Nephron (organoid): Measurements from ENCODE around the gene SELENOO.

Experiments used
- H3K27ac Mint-ChIP-seq, 3 experiments: 2 replicates each; pipeline ENCODE4 v1.8.0; 2020; ENCODE audit warnings: mixed read lengths in 3 of 3, mild to moderate bottlenecking in 2 of 3, moderate library complexity in 1 of 3
- H3K27me3 Mint-ChIP-seq: 2 replicates; pipeline ENCODE4 v1.8.0; 2021; ENCODE audit warnings: low read depth, mild to moderate bottlenecking, moderate library complexity, mixed read lengths
- H3K36me3 Mint-ChIP-seq: 2 replicates; pipeline ENCODE4 v1.8.0; 2020; ENCODE audit warnings: low read depth, mixed read lengths
- H3K4me1 Mint-ChIP-seq: 2 replicates; pipeline ENCODE4 v1.8.0; 2020; ENCODE audit warnings: mixed read lengths
- H3K4me3 Mint-ChIP-seq, 3 experiments: 2 replicates each; pipeline ENCODE4 v1.8.0; 2020; ENCODE audit warnings: mild to moderate bottlenecking in 3 of 3, mixed read lengths in 3 of 3, moderate library complexity in 2 of 3
- H3K9me3 Mint-ChIP-seq: 2 replicates; pipeline ENCODE4 v1.8.0; 2020; ENCODE audit warnings: mixed read lengths
- TF ChIP-seq, protein P1 (sequence below), 3 experiments: fragments of 200-600 bp; sonication (generic); IDR thresholded peaks; one replicate each; pipeline ENCODE4 v1.5.0; 2021; ENCODE audit warnings: antibody characterized with exemption in 3 of 3; ENCODE audit not compliant: unreplicated experiment in 3 of 3

The SELENOO gene

DNA sequence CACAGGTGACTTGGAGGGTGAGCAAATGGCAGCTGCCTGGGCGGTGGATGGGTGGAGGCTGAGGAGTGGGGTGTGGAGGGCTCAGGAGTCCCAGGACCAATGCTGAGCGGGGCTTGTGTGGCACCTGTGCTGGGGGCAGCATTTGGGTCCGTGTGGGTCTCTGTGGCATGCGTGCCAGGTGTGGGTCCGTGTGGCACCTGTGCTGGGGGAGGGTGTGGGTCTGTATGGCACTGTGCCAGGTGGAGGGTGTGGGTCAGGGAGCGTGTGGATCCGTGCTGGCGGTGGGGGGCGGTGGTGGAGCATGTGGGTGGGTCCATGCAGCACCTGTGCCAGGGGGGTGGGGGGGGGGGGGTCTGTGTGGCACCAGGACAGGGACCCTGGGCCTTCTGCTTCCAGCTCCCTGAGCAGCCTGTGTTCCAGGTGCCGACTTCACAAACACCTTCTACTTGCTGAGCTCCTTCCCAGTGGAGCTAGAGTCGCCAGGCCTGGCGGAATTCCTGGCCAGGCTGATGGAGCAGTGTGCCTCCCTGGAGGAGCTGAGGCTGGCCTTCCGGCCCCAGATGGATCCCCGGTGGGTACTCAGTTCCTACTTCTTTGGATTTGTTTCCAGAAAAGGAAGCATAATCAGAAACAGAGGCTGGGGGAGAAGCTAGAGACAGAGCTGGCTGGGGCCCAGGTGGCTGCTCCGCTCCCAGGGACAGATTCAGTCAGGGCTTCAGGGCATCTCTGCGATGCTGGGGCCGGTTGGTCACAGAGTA lies 14.7 kb downstream of the SELENOO start:
- Mint-ChIP-seq H3K27me3 (no peaks in the 10 kb centered on the region), H3K9me3 (no peaks in the 10 kb centered on the region), H3K4me1 (peaks cover 5% of the 10 kb centered on the region), H3K4me3 (no peak overlapping the region), H3K27ac (no peak overlapping the region), H3K36me3 (peaks cover 34% of the 10 kb centered on the region)
- TF ChIP-seq, protein P1, sequence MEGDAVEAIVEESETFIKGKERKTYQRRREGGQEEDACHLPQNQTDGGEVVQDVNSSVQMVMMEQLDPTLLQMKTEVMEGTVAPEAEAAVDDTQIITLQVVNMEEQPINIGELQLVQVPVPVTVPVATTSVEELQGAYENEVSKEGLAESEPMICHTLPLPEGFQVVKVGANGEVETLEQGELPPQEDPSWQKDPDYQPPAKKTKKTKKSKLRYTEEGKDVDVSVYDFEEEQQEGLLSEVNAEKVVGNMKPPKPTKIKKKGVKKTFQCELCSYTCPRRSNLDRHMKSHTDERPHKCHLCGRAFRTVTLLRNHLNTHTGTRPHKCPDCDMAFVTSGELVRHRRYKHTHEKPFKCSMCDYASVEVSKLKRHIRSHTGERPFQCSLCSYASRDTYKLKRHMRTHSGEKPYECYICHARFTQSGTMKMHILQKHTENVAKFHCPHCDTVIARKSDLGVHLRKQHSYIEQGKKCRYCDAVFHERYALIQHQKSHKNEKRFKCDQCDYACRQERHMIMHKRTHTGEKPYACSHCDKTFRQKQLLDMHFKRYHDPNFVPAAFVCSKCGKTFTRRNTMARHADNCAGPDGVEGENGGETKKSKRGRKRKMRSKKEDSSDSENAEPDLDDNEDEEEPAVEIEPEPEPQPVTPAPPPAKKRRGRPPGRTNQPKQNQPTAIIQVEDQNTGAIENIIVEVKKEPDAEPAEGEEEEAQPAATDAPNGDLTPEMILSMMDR (IDR thresholded peaks at IDR 0.05; ENCODE audit: unreplicated experiment in 3 of 3), result no peak

DNA sequence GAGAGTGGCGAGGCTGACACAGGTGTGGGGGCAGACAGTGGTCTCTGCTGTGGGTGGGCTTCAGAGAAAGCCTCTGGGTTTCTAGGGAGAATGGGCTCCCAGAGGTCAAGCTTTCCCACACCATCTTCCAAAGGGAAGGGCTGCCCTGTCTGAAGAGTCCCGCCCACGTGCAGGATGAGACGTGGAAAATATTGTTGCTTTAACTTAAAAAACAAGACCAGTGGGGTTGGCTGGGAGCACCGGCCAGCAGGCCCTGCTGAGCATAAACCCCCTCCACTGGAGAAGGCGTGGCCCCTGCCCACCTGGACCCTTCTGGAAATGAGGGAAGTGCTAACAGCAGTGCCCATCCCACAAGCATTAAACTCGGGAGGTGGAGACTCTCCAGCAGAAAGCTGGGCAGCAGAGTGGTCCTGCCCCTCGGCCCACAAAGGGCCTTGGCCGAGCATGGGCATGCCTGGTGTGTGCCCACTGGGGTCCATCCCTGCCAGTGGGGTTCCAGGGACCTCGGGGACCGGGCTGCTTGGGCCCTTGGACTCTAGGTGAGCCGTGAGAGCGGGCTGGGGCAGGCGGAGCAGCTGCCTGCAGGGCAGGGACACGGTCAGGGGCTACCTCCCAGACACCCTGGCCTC lies 15.4 kb downstream of the SELENOO start:
- Mint-ChIP-seq H3K27me3 (no peaks in the 10 kb centered on the region), H3K4me3 (no peak overlapping the region), H3K27ac (no peak overlapping the region), H3K9me3 (no peaks in the 10 kb centered on the region), H3K36me3 (peaks cover 31% of the 10 kb centered on the region), H3K4me1 (peaks cover 5% of the 10 kb centered on the region)
- TF ChIP-seq, protein P1 (IDR thresholded peaks at IDR 0.05; ENCODE audit: unreplicated experiment in 3 of 3), result no peak

DNA sequence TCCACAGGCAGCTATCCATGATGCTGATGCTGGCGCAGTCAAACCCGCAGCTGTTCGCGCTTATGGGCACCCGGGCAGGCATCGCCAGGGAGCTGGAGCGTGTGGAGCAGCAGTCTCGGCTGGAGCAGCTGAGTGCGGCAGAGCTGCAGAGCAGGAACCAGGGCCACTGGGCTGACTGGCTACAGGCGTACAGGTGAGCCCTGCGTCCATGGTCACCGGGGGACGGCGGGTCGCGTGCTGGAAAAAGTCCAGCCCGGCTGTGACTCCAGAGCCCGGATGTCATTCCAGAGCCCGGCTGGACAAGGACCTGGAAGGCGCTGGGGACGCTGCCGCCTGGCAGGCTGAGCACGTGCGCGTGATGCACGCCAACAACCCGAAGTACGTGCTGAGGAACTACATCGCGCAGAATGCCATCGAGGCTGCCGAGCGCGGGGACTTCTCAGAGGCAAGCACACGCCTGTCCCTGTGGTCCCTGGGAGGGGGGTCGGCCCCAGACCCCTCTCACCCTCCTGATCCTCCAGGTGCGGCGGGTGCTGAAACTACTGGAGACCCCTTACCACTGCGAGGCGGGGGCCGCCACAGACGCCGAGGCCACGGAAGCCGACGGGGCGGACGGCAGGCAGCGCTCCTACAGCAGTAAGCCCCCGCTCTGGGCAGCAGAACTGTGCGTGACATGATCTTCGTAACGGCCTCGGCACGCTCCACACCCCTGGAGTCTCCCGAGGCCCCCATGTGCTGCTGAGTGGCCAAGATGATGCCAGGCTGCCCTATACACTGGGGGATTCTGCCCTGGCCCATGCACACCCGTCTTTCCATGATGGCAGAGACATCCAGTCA lies 16.1 kb downstream of the SELENOO start:
- Mint-ChIP-seq H3K9me3 (no peaks in the 10 kb centered on the region), H3K4me3 (no peak overlapping the region), H3K27ac (no peak overlapping the region), H3K27me3 (no peaks in the 10 kb centered on the region), H3K4me1 (peaks cover 5% of the 10 kb centered on the region), H3K36me3 (peaks cover 28% of the 10 kb centered on the region)
- TF ChIP-seq, protein P1 (IDR thresholded peaks at IDR 0.05; ENCODE audit: unreplicated experiment in 3 of 3), result no peak

DNA sequence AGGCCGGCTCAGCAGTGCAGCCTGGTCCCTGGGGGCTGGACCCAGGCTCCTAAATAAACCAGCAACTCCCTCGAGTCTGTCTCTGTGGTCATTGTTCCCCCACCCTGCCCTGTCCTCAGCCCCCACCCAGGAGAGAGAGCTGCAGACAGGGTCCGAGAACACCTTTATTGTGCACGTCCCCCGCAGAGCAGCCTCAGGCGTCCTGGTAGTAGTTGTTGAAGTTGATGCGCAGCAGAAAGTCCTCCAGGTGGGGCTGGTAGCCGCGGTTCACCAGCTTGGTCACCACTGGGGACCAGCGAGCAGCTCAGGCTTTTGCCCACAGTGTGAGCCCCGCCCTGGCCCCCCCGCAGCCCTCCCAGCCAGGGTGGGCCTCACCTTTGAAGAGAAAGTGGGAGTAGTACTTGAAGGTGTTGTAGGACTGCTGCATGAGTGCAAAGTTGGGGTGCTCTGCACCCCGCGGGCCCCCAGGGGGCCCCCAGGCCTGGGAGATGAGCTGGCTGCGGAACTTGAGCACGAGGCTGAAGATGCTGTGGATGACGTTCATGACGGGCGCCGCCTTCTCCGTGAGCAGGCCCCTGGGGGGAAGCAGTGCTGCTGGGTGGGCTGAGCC lies 16.8 kb downstream of the SELENOO start:
- Mint-ChIP-seq H3K36me3 (peaks cover 26% of the 10 kb centered on the region), H3K27me3 (no peaks in the 10 kb centered on the region), H3K4me1 (peaks cover 5% of the 10 kb centered on the region), H3K4me3 (no peak overlapping the region), H3K27ac (no peak overlapping the region), H3K9me3 (no peaks in the 10 kb centered on the region)
- TF ChIP-seq, protein P1 (IDR thresholded peaks at IDR 0.05; ENCODE audit: unreplicated experiment in 3 of 3), result no peak

DNA sequence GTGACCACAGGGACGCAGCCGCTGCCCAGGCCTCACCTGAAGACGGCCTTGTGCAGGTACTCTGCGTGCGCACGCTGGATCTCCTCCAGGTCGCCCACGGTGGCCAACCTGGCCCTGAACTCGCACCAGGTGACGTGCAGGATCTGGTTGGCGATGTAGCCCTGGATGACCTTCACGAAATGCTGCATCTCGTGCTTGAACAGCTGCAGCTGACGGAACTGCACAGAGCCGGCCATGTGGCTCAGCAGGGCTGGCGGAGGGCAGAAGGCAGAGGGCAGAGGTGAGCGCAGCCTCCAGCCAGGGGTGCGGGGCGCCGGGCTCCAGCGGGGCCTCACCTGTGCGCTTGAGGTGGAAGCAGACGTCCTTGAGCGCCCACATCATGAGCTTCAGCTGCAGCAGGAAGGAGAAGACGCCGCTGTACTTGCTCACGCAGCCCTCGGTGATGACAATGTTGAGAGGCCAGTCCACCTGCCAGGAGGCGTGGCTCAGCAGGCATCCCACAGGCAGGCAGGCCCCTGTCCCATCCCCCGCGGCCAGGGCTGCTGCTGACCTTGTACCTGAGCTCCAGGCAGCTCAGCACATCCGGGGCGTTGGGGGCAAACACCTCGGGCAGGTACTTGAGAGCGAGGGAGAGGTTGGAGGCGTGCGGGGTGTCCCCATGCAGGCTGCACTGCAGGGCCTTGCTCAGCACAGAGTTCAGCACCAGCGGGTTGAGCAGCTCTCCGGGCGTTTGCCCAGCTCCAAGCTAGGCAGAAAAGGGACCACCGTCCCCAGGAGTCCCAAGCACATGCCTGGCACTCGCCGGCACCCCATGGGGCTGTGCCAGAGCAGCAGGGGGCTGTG lies 17.6 kb downstream of the SELENOO start:
- H3K4me3 Mint-ChIP-seq, result no peak overlapping the region
- H3K36me3 Mint-ChIP-seq, result peaks cover 25% of the 10 kb centered on the region
- H3K27me3 Mint-ChIP-seq, result no peaks in the 10 kb centered on the region
- no peak overlapping the region for H3K27ac Mint-ChIP-seq
- H3K9me3 Mint-ChIP-seq, result no peaks in the 10 kb centered on the region
- peaks cover 5% of the 10 kb centered on the region for H3K4me1 Mint-ChIP-seq
- TF ChIP-seq, protein P1 (IDR thresholded peaks at IDR 0.05; ENCODE audit: unreplicated experiment in 3 of 3), result no peak
